ENCODE results near the gene PSD2. TPM values are rescaled to one million over a fixed set of nuclear protein-coding genes. Genes with fewer than 3 reads are reported as not detected.

PSD2 gene
- total and polyA plus RNA-seq, 7 donors: 0.01 to 0.37 (median 0.04) TPM; not detected in 2

DNA sequence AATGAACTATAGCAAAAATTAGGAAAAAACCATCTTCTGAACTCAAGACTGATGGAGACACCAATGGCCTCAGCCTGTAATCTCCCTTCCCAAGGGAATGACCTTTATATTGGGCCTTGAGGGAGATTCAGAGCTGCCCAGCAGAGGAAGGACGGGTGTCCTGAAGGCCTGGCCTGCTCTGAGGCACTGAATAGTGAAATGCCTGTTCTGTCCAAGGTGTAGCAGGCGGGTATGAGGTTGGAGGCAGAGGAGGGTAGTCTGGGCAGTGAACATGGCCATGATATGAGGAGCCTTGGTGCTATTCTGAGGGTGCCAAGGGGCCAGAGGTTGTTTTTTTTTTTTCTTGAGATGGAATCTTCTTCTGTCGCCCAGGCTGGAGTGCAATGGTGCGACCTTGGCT lies 25.0 kb downstream of the PSD2 start:
- intact Hi-C loops (cut with DNase I): no loop called here
- WGBS, 3 donors: 80 to 94% (median 92%) methylated on average over 4 of the region's 4 CpGs
- Histone ChIP-seq H3K36me3 (ENCODE audit: insufficient read depth in 1 of 2, low read depth in 1 of 2) (no peaks in the 10 kb centered on the region), H3K4me1 (no peaks in the 10 kb centered on the region), H3K27me3 (ENCODE audit: insufficient read depth in 3 of 3, low read length in 2 of 3) (no peaks in the 10 kb centered on the region), H3K9me3 (no peaks in the 10 kb centered on the region), H3K4me3 (no peak overlapping the region), H3K27ac (no peak overlapping the region)
- DNase-seq (no peak), ATAC-seq (no peak)
- no peak for TF ChIP-seq CTCF (IDR thresholded peaks at IDR 0.05)

DNA sequence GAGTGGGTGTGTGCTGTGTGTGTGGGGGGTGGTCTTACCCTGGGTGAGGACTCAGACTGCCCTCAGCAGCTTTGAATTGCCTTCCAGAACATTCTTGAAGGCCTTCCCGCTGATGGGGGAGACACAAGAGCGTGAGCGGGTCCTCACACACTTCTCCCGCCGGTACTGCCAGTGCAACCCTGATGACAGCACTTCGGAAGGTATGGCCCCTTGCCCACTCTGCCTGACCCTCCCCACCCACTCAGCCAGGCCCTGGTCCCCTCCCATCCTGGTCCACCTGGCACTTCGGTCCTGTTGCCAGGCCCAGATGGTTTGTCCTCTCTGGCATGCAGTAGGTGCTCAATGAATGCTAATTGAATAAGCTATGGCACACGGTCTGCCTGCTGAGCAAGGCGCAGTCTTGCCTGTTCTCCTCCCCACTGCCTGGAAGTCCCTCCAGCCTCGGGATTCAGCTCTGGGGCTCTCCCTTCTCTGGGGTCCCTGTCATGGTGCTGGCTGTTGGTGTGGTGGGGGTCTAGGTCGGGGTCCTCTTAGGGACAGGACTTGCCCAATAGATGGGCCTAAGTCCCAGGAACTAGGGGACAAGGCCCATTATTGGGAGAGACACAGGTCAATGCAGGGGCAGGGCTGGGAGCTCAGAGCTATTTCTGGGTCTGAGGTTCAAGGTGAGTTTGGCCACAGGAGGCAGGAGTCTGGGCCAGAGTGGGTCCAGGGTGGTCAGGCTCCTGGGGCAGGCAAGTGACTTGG lies 26.4 kb downstream of the PSD2 start:
- Histone ChIP-seq H3K9me3 (no peaks in the 10 kb centered on the region), H3K4me1 (no peaks in the 10 kb centered on the region), H3K27me3 (ENCODE audit: insufficient read depth in 3 of 3, low read length in 2 of 3) (no peaks in the 10 kb centered on the region), H3K36me3 (ENCODE audit: insufficient read depth in 1 of 2, low read depth in 1 of 2) (no peaks in the 10 kb centered on the region), H3K4me3 (no peak overlapping the region), H3K27ac (no peak overlapping the region)
- no peak for TF ChIP-seq CTCF (IDR thresholded peaks at IDR 0.05)
- ATAC-seq (no peak), DNase-seq (no peak)
- intact Hi-C loops (cut with DNase I): no loop called here
- WGBS, 3 donors: 86 to 90% (median 87%) methylated on average over 9 to 11 of the region's 11 CpGs

GRCh38 chr5:139822553-139823425 lies 27.2 kb downstream of the PSD2 start:
- peak in 1 of 2 donors; percentile 15 for DNase-seq
- no peaks in the 10 kb centered on the region for H3K9me3 ChIP-seq
- intact Hi-C loops (cut with DNase I): no loop called here
- no peak overlapping the region for H3K27ac ChIP-seq
- H3K27me3 ChIP-seq (ENCODE audit: insufficient read depth in 3 of 3, low read length in 2 of 3): no peaks in the 10 kb centered on the region
- no peak for TF ChIP-seq CTCF (IDR thresholded peaks at IDR 0.05)
- WGBS, 3 donors: 86 to 89% (median 86%) methylated on average over 25 of the region's 25 CpGs
- no peaks in the 10 kb centered on the region for H3K4me1 ChIP-seq
- no peak overlapping the region for H3K4me3 ChIP-seq
- no peaks in the 10 kb centered on the region for H3K36me3 ChIP-seq (ENCODE audit: insufficient read depth in 1 of 2, low read depth in 1 of 2)
- no peak for ATAC-seq

DNA sequence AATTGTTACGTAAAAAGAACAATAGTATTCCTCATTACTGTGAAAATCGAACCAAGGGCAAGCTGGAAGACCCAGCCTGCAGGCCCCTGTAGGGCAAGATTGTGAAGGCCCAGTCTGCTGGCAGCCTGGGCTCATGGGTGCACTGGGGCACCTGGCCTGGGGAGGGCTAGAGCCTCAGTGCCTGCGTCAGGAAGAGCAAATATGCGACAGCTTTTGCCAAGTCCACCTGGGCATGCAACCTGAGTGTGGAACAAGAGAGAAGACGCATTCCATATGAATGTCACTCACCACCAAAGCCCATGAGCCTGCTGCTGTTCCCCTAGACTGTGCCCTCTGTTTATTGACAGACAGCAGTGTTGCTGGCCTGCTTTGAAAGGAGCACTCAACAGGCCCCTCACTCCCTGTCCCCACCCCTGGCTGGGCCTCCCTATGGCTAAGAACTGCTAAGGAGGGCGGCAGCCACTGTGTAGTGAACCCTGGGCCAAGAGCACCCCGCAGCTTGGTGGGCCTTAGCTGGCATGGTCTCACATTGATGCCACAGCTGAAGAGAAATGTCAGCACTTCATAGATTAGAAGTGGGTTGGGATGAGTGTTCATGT lies 28.2 kb downstream of the PSD2 start:
- Histone ChIP-seq H3K36me3 (ENCODE audit: insufficient read depth in 1 of 2, low read depth in 1 of 2) (no peaks in the 10 kb centered on the region), H3K4me3 (no peak overlapping the region), H3K4me1 (no peaks in the 10 kb centered on the region), H3K9me3 (no peaks in the 10 kb centered on the region), H3K27me3 (ENCODE audit: insufficient read depth in 3 of 3, low read length in 2 of 3) (no peaks in the 10 kb centered on the region), H3K27ac (no peak overlapping the region)
- intact Hi-C loops (cut with DNase I): no loop called here
- ATAC-seq (no peak), DNase-seq (peak in 1 of 2 donors; percentile 30)
- TF ChIP-seq CTCF (IDR thresholded peaks at IDR 0.05): no peak
- WGBS, 3 donors: 88 to 93% (median 91%) methylated on average over 7 of the region's 7 CpGs

Measured in psoas muscle (tissue), 8 donors.